Type B pancreatic cell (in vitro differentiated cells): ENCODE data around the gene CFI. TPM values are rescaled to one million over a fixed set of nuclear protein-coding genes. Genes with fewer than 3 reads are reported as not detected.

ENCODE experiments used
- DNase-seq: peaks from one replicate; pipeline ENCODE4 v3.0.0; 2021; ENCODE audit warnings: mixed read lengths; ENCODE audit not compliant: unreplicated experiment; ENCODE audit errors: extremely low spot score
- H3K27ac Mint-ChIP-seq: 2 replicates; pipeline ENCODE4 v1.8.0; 2021; ENCODE audit warnings: mild to moderate bottlenecking, mixed read lengths
- H3K27me3 Mint-ChIP-seq: 2 replicates; pipeline ENCODE4 v1.8.0; 2021; ENCODE audit warnings: mixed read lengths
- H3K36me3 Mint-ChIP-seq: 2 replicates; pipeline ENCODE4 v1.8.0; 2021; ENCODE audit warnings: mixed read lengths
- H3K4me1 Mint-ChIP-seq: one replicate; pipeline ENCODE4 v1.8.0; 2021; ENCODE audit warnings: mixed read lengths; ENCODE audit not compliant: unreplicated experiment
- H3K4me3 Mint-ChIP-seq: 2 replicates; pipeline ENCODE4 v1.8.0; 2021; ENCODE audit warnings: mild to moderate bottlenecking, mixed read lengths
- H3K9me3 Mint-ChIP-seq: 2 replicates; pipeline ENCODE4 v1.8.0; 2021; ENCODE audit warnings: mixed read lengths
- CTCF ChIP-seq: fragments of 200-600 bp; sonication (generic); conservative IDR thresholded peaks from 2 replicates; pipeline ENCODE4 v1.5.0; 2021; ENCODE audit warnings: antibody characterized with exemption, mild to moderate bottlenecking
- total RNA-seq: library from RNA; stranded (reverse); gene quantifications from 2 replicates; pipeline ENCODE4 v1.2.1, GENCODE V29; 2021; ENCODE audit warnings: low replicate concordance

CFI gene
- total RNA-seq, 1 donor from 2014 or later, result 24.0 TPM

- peaks cover 27% of the 10 kb centered on the region for H3K4me1 Mint-ChIP-seq
- no peak overlapping the region for H3K27ac Mint-ChIP-seq
- TF ChIP-seq CTCF, result no peak
- DNase-seq, result no peak
- no peaks in the 10 kb centered on the region for H3K9me3 Mint-ChIP-seq
- H3K36me3 Mint-ChIP-seq, result peaks cover 29% of the 10 kb centered on the region
- H3K27me3 Mint-ChIP-seq, result no peaks in the 10 kb centered on the region
- H3K4me3 Mint-ChIP-seq, result peak overlapping the region; percentile 44
Observed at GRCh38 chr4:109818268-109818667, 16.5 kb upstream of the CFI start.

- DNase-seq, result no peak
- peak overlapping the region; percentile 98 for H3K27ac Mint-ChIP-seq
- H3K4me1 Mint-ChIP-seq, result peaks cover 27% of the 10 kb centered on the region
- H3K9me3 Mint-ChIP-seq, result no peaks in the 10 kb centered on the region
- peaks cover 25% of the 10 kb centered on the region for H3K36me3 Mint-ChIP-seq
- no peak for TF ChIP-seq CTCF
- H3K27me3 Mint-ChIP-seq, result no peaks in the 10 kb centered on the region
- peak overlapping the region; percentile 99 for H3K4me3 Mint-ChIP-seq
Observed at GRCh38 chr4:109816894-109817293, 15.1 kb upstream of the CFI start.

- H3K4me1 Mint-ChIP-seq, result peaks cover 30% of the 10 kb centered on the region
- peaks cover 24% of the 10 kb centered on the region for H3K36me3 Mint-ChIP-seq
- H3K9me3 Mint-ChIP-seq, result no peaks in the 10 kb centered on the region
- H3K27ac Mint-ChIP-seq, result peak overlapping the region; percentile 98
- no peak for DNase-seq
- H3K27me3 Mint-ChIP-seq, result peaks cover under 1% of the 10 kb centered on the region
- no peak for TF ChIP-seq CTCF
- H3K4me3 Mint-ChIP-seq, result peak overlapping the region; percentile 99
Observed at GRCh38 chr4:109816082-109816442, 14.3 kb upstream of the CFI start.

- no peaks in the 10 kb centered on the region for H3K9me3 Mint-ChIP-seq
- DNase-seq, result peak; percentile 87
- H3K4me1 Mint-ChIP-seq, result peaks cover 34% of the 10 kb centered on the region
Observed at GRCh38 chr4:109815151-109816081, 13.6 kb upstream of the CFI start, which contains the start of gene GAR1. TSS of gene GAR1 (plus strand) at chr4:109815762. CDS start at chr4:109816165, 403 bp downstream.

GRCh38 chr4:109811707-109812106, 9.9 kb upstream of the CFI start:
- peak overlapping the region; percentile 79 for H3K27ac Mint-ChIP-seq
- H3K4me1 Mint-ChIP-seq, result peaks cover 17% of the 10 kb centered on the region
- H3K27me3 Mint-ChIP-seq, result peaks cover 2% of the 10 kb centered on the region
- H3K36me3 Mint-ChIP-seq, result peaks cover 3% of the 10 kb centered on the region
- no peak for DNase-seq
- no peaks in the 10 kb centered on the region for H3K9me3 Mint-ChIP-seq
- H3K4me3 Mint-ChIP-seq, result no peak overlapping the region
- TF ChIP-seq CTCF, result no peak

More at GRCh38 chr4:109815151-109816081, 13.6 kb upstream of the CFI start, which contains the start of gene GAR1:
- Mint-ChIP-seq H3K27me3 (peaks cover 2% of the 10 kb centered on the region), H3K36me3 (peaks cover 21% of the 10 kb centered on the region), H3K4me3 (peak within 1 kb of the TSS; percentile 99), H3K27ac (peak within 1 kb of the TSS; percentile 98)
- peak; percentile 30 for TF ChIP-seq CTCF
